CD14-positive monocyte (primary cell): Measurements from ENCODE around the gene KLK7. TPM values are rescaled to one million over a fixed set of nuclear protein-coding genes. Genes with fewer than 3 reads are reported as not detected.

Experiments
- DNase-seq, 3 donors: peaks; one replicate each; pipeline ENCODE4 v3.0.0-alpha.2; 2011 to 2022
- H2AFZ ChIP-seq: 2 replicates; pipeline ENCODE4 v1.6.0; 2012; ENCODE audit warnings: mild to moderate bottlenecking, low read depth, low read length, inconsistent platforms; ENCODE audit not compliant: insufficient read depth, poor library complexity, severe bottlenecking
- H3K27ac ChIP-seq, 2 donors: 1 replicate in 1 of 2; 2 replicates in 1 of 2; pipeline ENCODE4 v1.5.1; 2012 to 2013; ENCODE audit warnings: low read length in 2 of 2, control low read depth in 1 of 2, inconsistent platforms in 1 of 2, low read depth in 1 of 2, mild to moderate bottlenecking in 1 of 2
- H3K27me3 ChIP-seq, 2 donors: one replicate each; pipeline versions ENCODE4 v1.6.0 to v1.6.1; 2011 to 2013; ENCODE audit warnings: low read length in 2 of 2; ENCODE audit not compliant: control insufficient read depth in 2 of 2, insufficient read depth in 2 of 2
- H3K36me3 ChIP-seq, 2 donors: replicated peaks in 1 of 2; 1 replicate in 1 of 2; 2 replicates in 1 of 2; pipeline versions ENCODE4 v1.5.1 to v1.6.1; 2012 to 2013; ENCODE audit warnings: low read length in 2 of 2, control low read depth in 1 of 2, inconsistent platforms in 1 of 2, mild to moderate bottlenecking in 1 of 2; ENCODE audit not compliant: insufficient read depth in 2 of 2, control insufficient read depth in 1 of 2
- H3K4me1 ChIP-seq, 2 donors: 1 replicate in 1 of 2; 2 replicates in 1 of 2; pipeline versions ENCODE4 v1.5.1 to v1.6.1; 2012 to 2013; ENCODE audit warnings: low read length in 2 of 2, control low read depth in 1 of 2, inconsistent platforms in 1 of 2, mild to moderate bottlenecking in 1 of 2, moderate library complexity in 1 of 2; ENCODE audit not compliant: insufficient read depth in 2 of 2, control insufficient read depth in 1 of 2
- H3K4me2 ChIP-seq: replicated peaks from 2 replicates; pipeline ENCODE3; 2012; ENCODE audit warnings: low read length, moderate library complexity, mild to moderate bottlenecking; ENCODE audit not compliant: poor library complexity, severe bottlenecking; ENCODE audit errors: extremely low read depth
- H3K4me3 ChIP-seq, 3 experiments: fragments of 200-600 bp in 1 of 3; sonication (generic) in 1 of 3; replicated peaks in 1 of 3; 1 replicate in 2 of 3; 2 replicates in 1 of 3; pipeline ENCODE4 v1.5.1; 2011 to 2013; ENCODE audit warnings: low read length in 3 of 3, mild to moderate bottlenecking in 3 of 3, control low read depth in 2 of 3, low read depth in 2 of 3, inconsistent platforms in 1 of 3, moderate library complexity in 1 of 3
- H3K79me2 ChIP-seq: 2 replicates; pipeline ENCODE4 v1.6.0; 2012; ENCODE audit warnings: mild to moderate bottlenecking, control low read depth, inconsistent platforms, low read length, moderate library complexity; ENCODE audit not compliant: insufficient read depth
- H3K9ac ChIP-seq: 2 replicates; pipeline ENCODE4 v1.6.0; 2017; ENCODE audit warnings: low read length, mild to moderate bottlenecking; ENCODE audit not compliant: insufficient read depth, poor library complexity, severe bottlenecking
- H3K9me3 ChIP-seq, 2 donors: replicated peaks in 1 of 2; 1 replicate in 1 of 2; 2 replicates in 1 of 2; pipeline versions ENCODE4 v1.5.1 to v1.6.1; 2012 to 2013; ENCODE audit warnings: low read length in 2 of 2, control low read depth in 1 of 2; ENCODE audit not compliant: control insufficient read depth in 1 of 2, insufficient read depth in 1 of 2
- H4K20me1 ChIP-seq: 2 replicates; pipeline ENCODE4 v1.6.0; 2012; ENCODE audit warnings: mild to moderate bottlenecking, low read length, control low read depth, moderate library complexity; ENCODE audit not compliant: insufficient read depth
- H3K27ac Mint-ChIP-seq, 7 donors: one replicate each; pipeline ENCODE4 v1.8.0; 2020; ENCODE audit warnings: mild to moderate bottlenecking in 7 of 7, mixed read lengths in 7 of 7, moderate library complexity in 6 of 7, inconsistent platforms in 2 of 7
- H3K27me3 Mint-ChIP-seq, 3 donors: one replicate each; pipeline ENCODE4 v1.8.0; 2021 to 2022; ENCODE audit warnings: low read depth in 3 of 3, mild to moderate bottlenecking in 3 of 3, mixed read lengths in 3 of 3, moderate library complexity in 3 of 3, inconsistent platforms in 1 of 3
- H3K36me3 Mint-ChIP-seq, 2 donors: one replicate each; pipeline ENCODE4 v1.8.0; 2020; ENCODE audit warnings: mixed read lengths in 2 of 2, inconsistent platforms in 1 of 2, mild to moderate bottlenecking in 1 of 2
- H3K4me1 Mint-ChIP-seq: one replicate; pipeline ENCODE4 v1.8.0; 2020; ENCODE audit warnings: mild to moderate bottlenecking, mixed read lengths
- H3K4me3 Mint-ChIP-seq, 2 donors: one replicate each; pipeline ENCODE4 v1.8.0; 2020; ENCODE audit warnings: mild to moderate bottlenecking in 2 of 2, mixed read lengths in 2 of 2, moderate library complexity in 1 of 2
- H3K9me3 Mint-ChIP-seq, 7 donors: one replicate each; pipeline ENCODE4 v1.8.0; 2020 to 2022; ENCODE audit warnings: mixed read lengths in 7 of 7, mild to moderate bottlenecking in 6 of 7, moderate library complexity in 6 of 7, inconsistent platforms in 2 of 7
- WGBS: methylation state at CpG from one replicate; pipeline ENCODE4 v1.1.5; 2013; ENCODE audit warnings: missing lambda C conversion rate; ENCODE audit not compliant: insufficient coverage; 5-methylcytosine and 5-hydroxymethylcytosine counted together
- intact Hi-C, 2 donors: fragments of 100-400 bp; cut with micrococcal nuclease; formaldehyde crosslinking; loops; one replicate each; pipeline versions ENCODE4 v1.15.0 to v1.15.1; 2023
- polyA plus RNA-seq, 3 donors: library from polyadenylated mRNA; depleted of rRNA in 1 of 3; unstranded in 2 of 3; stranded (reverse) in 1 of 3; fragments of 300-500 nt in 2 of 3; fragments of >200 nt in 1 of 3; fragmentation: Illumina TruSeq in 2 of 3; gene quantifications; 1 replicate in 2 of 3; 2 replicates in 1 of 3; pipeline ENCODE4 v1.2.3, GENCODE V29; 2012 to 2021
- TF ChIP-seq, protein P1 (sequence below): fragments of 200-600 bp; IDR thresholded peaks from one replicate; pipeline ENCODE4 v1.8.0; 2022; ENCODE audit warnings: antibody characterized with exemption, mild to moderate bottlenecking

Gene KLK7
- polyA plus RNA-seq, 3 donors: not detected

DNA sequence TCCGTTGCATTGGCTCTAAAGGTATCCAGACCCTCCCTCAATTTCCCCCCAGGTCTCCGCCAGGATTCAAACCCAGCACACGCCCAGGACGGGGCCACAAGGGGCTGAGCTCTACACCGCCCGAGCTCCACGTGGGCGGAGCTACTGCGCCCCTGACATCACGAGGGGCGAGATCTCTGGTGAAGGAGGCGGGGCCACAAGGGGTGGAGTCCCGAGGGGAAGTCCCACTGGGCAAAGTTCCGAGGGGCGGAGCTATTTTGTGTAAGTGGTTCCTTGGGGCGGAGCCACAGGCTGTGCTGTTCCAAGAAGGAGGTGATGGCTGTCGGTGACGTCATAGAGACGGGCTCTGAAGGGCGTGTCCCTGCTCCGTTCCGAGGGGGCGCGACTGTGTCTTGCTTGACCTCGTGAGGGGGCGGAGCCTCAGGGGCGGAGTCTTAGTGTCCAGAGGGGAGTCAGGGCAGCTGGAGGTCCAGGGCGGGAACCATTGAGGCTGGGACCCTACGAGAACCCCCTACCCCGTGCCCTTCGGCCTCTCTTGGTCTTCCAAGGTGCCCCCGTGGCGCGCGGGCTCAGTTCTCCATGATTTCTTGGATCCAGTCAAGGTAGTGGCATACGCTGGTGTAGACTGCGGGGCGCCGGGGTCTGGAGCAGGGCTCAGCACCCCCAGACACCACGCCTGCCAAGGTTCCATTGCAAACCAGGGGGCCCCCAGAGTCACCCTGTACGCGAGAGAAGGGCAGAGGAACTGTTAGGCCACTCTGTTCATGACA is 19.0 kb upstream of the KLK7 start:
- peaks cover 5% of the 10 kb centered on the region in 2 donors for H3K9me3 ChIP-seq
- WGBS: 73% methylated on average over 39 of the region's 42 CpGs
- TF ChIP-seq, protein P1, sequence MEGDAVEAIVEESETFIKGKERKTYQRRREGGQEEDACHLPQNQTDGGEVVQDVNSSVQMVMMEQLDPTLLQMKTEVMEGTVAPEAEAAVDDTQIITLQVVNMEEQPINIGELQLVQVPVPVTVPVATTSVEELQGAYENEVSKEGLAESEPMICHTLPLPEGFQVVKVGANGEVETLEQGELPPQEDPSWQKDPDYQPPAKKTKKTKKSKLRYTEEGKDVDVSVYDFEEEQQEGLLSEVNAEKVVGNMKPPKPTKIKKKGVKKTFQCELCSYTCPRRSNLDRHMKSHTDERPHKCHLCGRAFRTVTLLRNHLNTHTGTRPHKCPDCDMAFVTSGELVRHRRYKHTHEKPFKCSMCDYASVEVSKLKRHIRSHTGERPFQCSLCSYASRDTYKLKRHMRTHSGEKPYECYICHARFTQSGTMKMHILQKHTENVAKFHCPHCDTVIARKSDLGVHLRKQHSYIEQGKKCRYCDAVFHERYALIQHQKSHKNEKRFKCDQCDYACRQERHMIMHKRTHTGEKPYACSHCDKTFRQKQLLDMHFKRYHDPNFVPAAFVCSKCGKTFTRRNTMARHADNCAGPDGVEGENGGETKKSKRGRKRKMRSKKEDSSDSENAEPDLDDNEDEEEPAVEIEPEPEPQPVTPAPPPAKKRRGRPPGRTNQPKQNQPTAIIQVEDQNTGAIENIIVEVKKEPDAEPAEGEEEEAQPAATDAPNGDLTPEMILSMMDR: no peak
- no peak overlapping the region for H3K9ac ChIP-seq
- no peaks in the 10 kb centered on the region for H3K79me2 ChIP-seq
- H3K4me3 Mint-ChIP-seq: peak overlapping the region in 1 of 2 donors; percentile 51
- no peak overlapping the region for H3K4me3 ChIP-seq
- peaks cover 17 to 52% (median 32%) of the 10 kb centered on the region in 3 donors for H3K27me3 Mint-ChIP-seq
- peak in 1 of 3 donors; percentile 16 for DNase-seq
- no peak overlapping the region for H3K27ac ChIP-seq
- no peaks in the 10 kb centered on the region for H3K36me3 Mint-ChIP-seq
- no peaks in the 10 kb centered on the region for H4K20me1 ChIP-seq
- intact Hi-C loops: no loop called here
- peaks cover 4 to 13% (median 8%) of the 10 kb centered on the region in 7 donors for H3K9me3 Mint-ChIP-seq
- no peaks in the 10 kb centered on the region for H3K36me3 ChIP-seq
- H3K4me1 Mint-ChIP-seq: peaks cover 4% of the 10 kb centered on the region
- peaks cover 0 to 4% of the 10 kb centered on the region in 2 donors for H3K27me3 ChIP-seq
- H3K27ac Mint-ChIP-seq: no peak overlapping the region
- H2AFZ ChIP-seq: no peak overlapping the region
- no peak overlapping the region for H3K4me2 ChIP-seq
- H3K4me1 ChIP-seq: no peaks in the 10 kb centered on the region

DNA sequence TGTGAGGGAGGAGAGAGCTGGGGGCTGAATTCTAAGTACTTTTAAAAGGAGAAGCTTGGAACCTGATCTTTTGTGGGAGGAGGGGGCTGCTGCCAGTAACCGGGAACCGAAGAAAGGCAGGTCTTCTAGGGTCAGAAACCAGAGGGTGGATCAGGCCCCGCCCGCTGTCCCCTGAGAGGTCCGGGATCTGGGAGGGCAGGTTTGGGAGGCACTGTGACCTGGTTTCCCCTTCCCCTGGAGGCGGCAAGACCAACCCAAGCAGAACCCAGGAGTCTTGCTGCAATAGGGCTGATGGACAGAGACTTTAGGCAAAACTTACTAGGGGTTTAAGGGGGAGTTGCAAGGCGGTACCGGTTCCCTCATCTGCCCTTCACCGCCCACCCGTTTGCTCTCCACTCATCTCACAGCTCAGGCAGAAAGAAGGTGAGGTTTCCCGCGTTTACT is 18.4 kb upstream of the KLK7 start:
- H3K9ac ChIP-seq: no peak overlapping the region
- H3K9me3 ChIP-seq: peaks cover 5% of the 10 kb centered on the region in 2 donors
- no peak overlapping the region for H3K4me3 ChIP-seq
- H3K27me3 Mint-ChIP-seq: peaks cover 17 to 51% (median 30%) of the 10 kb centered on the region in 3 donors
- H3K4me1 Mint-ChIP-seq: peaks cover 4% of the 10 kb centered on the region
- WGBS: 70% methylated on average over 7 of the region's 12 CpGs
- H3K27ac ChIP-seq: no peak overlapping the region
- H3K36me3 Mint-ChIP-seq: no peaks in the 10 kb centered on the region
- no peaks in the 10 kb centered on the region for H3K79me2 ChIP-seq
- no peak overlapping the region for H2AFZ ChIP-seq
- peaks cover 0 to 5% of the 10 kb centered on the region in 2 donors for H3K27me3 ChIP-seq
- no peaks in the 10 kb centered on the region for H3K36me3 ChIP-seq
- H4K20me1 ChIP-seq: no peaks in the 10 kb centered on the region
- H3K9me3 Mint-ChIP-seq: peaks cover 4 to 13% (median 9%) of the 10 kb centered on the region in 7 donors
- no peak for DNase-seq
- TF ChIP-seq, protein P1: no peak
- no peaks in the 10 kb centered on the region for H3K4me1 ChIP-seq
- H3K4me2 ChIP-seq: no peak overlapping the region
- H3K27ac Mint-ChIP-seq: no peak overlapping the region
- intact Hi-C loops: no loop called here
- peak overlapping the region in 1 of 2 donors; percentile 51 for H3K4me3 Mint-ChIP-seq
